Stimulated activated naive CD8-positive, alpha-beta T cell treated with anti-CD3 and anti-CD28 coated beads, Interleukin-15, Interleukin-2, amounts not matched to agents 100 ng/mL and 50 ng/mL, for 24 hours (primary cell): Measurements from ENCODE around the gene KDM4B.

Experiments
- H3K27ac Mint-ChIP-seq: one replicate; pipeline ENCODE4 v1.8.0; 2021; ENCODE audit warnings: mild to moderate bottlenecking, mixed read lengths
- H3K27me3 Mint-ChIP-seq: one replicate; pipeline ENCODE4 v1.8.0; 2021; ENCODE audit warnings: mixed read lengths
- H3K36me3 Mint-ChIP-seq: one replicate; pipeline ENCODE4 v1.8.0; 2021; ENCODE audit warnings: low read depth, mixed read lengths
- H3K4me1 Mint-ChIP-seq: one replicate; pipeline ENCODE4 v1.8.0; 2021; ENCODE audit warnings: low read depth, mixed read lengths
- H3K4me3 Mint-ChIP-seq: one replicate; pipeline ENCODE4 v1.8.0; 2021; ENCODE audit warnings: mild to moderate bottlenecking, mixed read lengths
- H3K9me3 Mint-ChIP-seq: one replicate; pipeline ENCODE4 v1.8.0; 2021; ENCODE audit warnings: mixed read lengths

Gene KDM4B

DNA sequence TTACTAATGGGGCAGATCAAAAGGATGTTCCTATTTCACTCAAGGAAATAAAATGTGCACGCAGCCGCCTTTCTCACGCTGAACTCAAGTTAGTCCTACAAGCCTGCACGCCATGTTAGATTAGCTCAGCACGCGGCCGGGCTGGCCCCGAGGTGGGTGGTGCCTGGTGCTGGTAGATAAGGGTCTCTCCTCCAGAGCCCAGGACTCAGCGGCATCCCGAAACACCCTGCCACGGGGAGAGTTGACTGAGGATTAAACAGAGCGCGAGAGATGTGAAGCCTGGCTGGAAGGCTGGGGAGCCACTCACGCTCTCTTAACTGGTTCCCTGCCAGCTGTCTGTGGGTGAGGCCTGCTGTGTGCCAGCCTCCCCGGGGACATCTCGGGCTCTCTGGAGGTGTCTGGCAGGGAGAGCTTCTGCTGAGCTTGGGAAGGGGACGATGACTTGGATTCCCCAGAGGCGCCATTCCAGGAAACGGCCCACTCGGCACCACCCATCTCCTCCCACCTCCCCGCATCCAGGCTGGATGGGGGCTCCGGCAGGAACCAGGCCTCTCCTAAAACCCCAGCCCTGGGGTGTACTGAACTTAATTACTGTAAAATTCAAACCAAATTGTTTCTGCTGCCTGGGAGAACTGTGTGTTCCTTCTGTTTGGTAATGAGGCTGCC, 122.2 kb downstream of the KDM4B start:
- no peaks in the 10 kb centered on the region for H3K27me3 Mint-ChIP-seq
- peaks cover 10% of the 10 kb centered on the region for H3K36me3 Mint-ChIP-seq
- H3K9me3 Mint-ChIP-seq = no peaks in the 10 kb centered on the region
- H3K4me3 Mint-ChIP-seq = no peak overlapping the region
- no peaks in the 10 kb centered on the region for H3K4me1 Mint-ChIP-seq
- no peak overlapping the region for H3K27ac Mint-ChIP-seq

DNA sequence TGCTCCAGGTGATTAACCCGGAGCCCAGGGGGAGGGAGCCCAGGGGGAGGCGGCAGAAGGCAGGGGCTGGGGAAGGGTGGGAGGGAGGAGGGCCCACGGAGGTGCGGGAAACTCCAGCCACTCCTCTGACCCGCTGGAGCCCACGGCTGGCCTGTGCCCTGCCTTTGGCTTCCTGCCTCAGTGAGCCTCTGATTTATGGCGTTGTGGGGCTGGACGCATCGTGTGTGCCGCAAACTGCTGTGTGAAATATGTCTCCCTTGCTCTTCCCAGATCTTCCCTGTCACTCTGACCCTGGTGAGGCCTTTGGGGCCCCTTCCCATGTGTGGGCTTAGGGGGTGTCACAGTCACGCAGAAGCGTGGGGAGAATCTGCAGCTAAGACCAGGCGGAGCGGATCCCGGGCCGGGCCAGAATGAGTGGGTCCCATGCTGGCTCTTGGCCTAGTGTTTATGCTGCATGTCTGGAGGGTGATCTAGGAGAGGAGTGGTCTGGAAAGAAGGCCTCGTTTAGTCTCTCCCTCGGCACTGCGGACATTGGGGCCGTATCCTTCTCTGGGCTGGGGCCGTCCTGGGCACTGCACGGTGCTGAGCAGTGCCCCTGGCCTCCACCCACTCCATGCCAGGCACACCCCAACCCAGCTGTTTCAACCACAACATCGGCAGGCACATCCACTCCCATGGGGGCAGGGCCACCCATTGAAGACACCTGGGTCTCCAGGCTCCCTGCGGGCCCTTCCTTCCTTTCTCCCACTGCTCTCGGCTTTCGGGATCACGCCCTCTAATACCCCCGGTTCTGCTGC, 123.0 kb downstream of the KDM4B start:
- no peaks in the 10 kb centered on the region for H3K4me1 Mint-ChIP-seq
- H3K9me3 Mint-ChIP-seq = no peaks in the 10 kb centered on the region
- H3K27ac Mint-ChIP-seq = no peak overlapping the region
- peaks cover 13% of the 10 kb centered on the region for H3K36me3 Mint-ChIP-seq
- no peaks in the 10 kb centered on the region for H3K27me3 Mint-ChIP-seq
- no peak overlapping the region for H3K4me3 Mint-ChIP-seq

DNA sequence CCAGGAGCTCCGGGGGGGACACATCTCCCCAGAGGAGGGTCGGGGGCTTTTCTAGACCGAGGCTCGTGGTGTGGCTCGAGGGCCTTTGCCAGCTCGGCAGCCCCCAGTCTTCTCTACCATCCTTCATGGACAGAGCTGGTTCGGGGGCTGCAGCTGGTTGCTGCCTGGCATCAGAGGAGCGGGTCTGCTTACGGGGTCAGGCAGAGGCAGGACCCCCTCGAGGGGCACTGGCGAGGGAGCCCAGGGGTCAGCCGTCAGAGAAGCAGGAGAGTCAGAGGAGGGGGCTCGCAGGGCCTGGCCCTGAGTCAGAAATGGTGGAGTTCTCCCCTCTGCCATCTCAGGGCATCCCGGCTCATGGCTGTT, 123.5 kb downstream of the KDM4B start:
- Mint-ChIP-seq H3K4me3 (no peak overlapping the region), H3K4me1 (no peaks in the 10 kb centered on the region), H3K27ac (no peak overlapping the region), H3K27me3 (no peaks in the 10 kb centered on the region), H3K9me3 (no peaks in the 10 kb centered on the region), H3K36me3 (peaks cover 18% of the 10 kb centered on the region)

DNA sequence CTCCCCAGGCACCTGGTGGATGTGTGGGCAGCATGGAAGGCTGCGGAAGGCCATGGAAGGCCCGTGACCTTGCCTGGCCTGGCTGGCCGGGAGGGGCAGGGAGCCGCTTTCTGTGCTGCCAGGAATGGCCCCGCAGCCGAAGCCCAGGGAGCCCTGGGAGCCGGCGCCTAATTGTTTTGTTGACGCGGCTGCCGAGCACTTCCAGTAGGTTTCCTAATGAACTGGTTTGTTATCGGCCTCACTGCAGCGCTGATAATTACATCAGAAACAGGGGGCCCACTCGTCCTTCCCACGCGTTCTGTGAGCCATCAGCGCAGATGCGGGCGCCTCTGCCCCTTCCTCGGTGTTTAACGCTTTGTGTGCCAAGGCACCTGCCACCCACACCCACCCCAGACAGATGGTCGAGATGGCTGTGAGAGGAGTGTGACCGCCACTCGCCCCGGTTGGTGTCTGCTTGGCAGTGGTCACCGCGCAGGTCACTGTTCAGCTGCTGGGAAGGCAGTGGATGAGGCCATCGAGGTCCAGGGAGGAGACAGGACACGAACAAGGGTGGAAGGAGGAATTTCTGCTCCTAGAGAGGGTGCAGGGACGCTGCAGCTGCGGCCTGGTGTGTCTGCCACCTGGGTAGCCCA, 124.5 kb downstream of the KDM4B start:
- Mint-ChIP-seq H3K4me1 (no peaks in the 10 kb centered on the region), H3K9me3 (peaks cover 3% of the 10 kb centered on the region), H3K27ac (no peak overlapping the region), H3K36me3 (peaks cover 27% of the 10 kb centered on the region), H3K4me3 (no peak overlapping the region), H3K27me3 (no peaks in the 10 kb centered on the region)

DNA sequence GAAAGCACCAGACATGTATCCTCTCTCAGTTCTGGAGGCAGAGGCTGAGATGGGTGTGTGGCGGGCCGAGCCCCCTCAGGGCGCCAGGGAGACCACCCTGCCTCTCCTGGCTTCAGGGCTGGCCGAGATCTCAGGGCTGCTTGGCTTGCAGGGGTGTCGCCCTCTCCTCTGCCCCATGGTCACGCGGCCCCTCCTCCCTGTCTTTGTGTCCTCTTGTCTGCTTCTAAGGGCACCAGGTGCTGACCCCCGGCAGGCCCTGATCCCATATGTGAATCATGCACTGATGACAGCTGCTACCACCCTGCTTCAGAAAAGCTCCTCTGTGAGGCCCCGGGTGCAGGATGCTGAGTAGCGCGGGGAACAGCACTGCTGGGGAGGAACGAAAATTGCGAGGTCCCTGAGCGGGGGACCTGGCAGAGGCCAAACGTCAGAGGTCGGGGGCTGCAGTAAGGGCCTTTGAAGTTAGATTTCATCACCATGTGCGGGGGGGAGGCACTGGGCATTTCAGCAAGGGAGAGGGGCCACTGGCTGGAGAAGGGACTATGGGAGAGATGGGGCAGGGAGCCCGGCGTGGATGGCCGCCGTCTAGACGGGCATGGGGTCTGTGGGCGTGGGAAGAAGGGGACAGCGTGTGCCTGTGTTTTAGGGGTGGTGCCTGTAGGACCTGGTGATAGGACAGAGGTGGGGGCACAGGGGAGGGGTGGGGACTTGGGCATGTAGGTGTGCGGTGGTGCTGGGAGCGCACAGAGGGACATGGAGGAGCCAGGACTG, 125.2 kb downstream of the KDM4B start:
- H3K4me1 Mint-ChIP-seq = no peaks in the 10 kb centered on the region
- H3K27me3 Mint-ChIP-seq = no peaks in the 10 kb centered on the region
- H3K9me3 Mint-ChIP-seq = peaks cover 7% of the 10 kb centered on the region
- peaks cover 26% of the 10 kb centered on the region for H3K36me3 Mint-ChIP-seq
- no peak overlapping the region for H3K27ac Mint-ChIP-seq
- no peak overlapping the region for H3K4me3 Mint-ChIP-seq

DNA sequence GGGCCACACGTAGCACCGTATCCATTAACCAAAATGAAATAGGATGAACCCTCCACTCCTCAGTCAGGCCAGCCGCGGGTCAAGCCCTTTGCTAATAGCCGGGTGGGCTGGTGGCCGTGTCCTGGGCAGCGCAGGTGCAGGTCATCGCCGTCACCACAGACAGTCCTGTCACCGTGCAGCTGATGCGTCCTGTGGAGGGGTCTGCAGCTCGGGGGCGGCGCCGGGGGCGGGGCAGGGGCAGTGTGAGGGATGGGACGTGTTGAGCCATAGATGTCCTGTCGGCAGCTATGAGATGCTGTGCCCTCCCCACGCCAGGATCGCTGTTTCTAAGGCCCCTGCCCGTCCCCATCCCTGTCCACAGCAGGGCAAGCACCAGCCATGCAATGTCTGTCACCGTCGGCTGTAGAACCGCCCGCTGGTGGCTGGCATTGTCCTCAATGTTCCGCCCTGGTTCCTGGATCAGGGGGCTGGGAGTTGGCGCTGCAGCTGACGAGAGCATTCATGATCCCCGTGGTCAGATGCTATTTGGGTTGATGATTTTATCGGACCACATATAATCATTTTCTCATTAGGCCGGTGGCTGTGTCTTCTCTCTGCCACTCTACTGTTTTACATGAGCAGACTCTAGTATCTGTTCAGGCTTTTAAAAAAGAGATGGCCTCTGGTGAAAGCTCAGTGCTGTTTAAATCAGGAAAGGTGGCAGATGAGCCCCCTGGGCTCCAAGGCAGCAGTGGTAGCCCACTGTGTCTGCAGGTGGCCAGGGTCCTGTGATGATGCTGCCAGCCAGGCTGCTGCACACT, 126.1 kb downstream of the KDM4B start:
- H3K27me3 Mint-ChIP-seq = no peaks in the 10 kb centered on the region
- no peaks in the 10 kb centered on the region for H3K4me1 Mint-ChIP-seq
- no peak overlapping the region for H3K4me3 Mint-ChIP-seq
- peaks cover 8% of the 10 kb centered on the region for H3K9me3 Mint-ChIP-seq
- H3K36me3 Mint-ChIP-seq = peaks cover 30% of the 10 kb centered on the region
- H3K27ac Mint-ChIP-seq = no peak overlapping the region

DNA sequence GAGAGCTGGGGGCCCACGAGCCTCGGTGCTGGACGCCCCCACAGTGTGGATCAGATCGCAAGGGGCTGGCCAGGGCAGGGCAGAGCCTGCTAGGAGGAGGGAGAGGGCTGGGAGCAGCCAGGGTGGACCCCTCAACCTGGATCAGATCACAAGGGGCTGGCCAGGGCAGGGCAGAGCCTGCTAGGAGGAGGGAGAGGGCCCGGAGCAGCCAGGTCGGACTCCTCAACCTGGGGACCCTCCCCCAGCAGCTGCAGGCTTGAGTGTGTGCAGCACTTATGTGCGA, 126.6 kb downstream of the KDM4B start:
- no peak overlapping the region for H3K4me3 Mint-ChIP-seq
- H3K36me3 Mint-ChIP-seq = peaks cover 36% of the 10 kb centered on the region
- H3K9me3 Mint-ChIP-seq = peaks cover 13% of the 10 kb centered on the region
- H3K4me1 Mint-ChIP-seq = no peaks in the 10 kb centered on the region
- no peak overlapping the region for H3K27ac Mint-ChIP-seq
- H3K27me3 Mint-ChIP-seq = no peaks in the 10 kb centered on the region

DNA sequence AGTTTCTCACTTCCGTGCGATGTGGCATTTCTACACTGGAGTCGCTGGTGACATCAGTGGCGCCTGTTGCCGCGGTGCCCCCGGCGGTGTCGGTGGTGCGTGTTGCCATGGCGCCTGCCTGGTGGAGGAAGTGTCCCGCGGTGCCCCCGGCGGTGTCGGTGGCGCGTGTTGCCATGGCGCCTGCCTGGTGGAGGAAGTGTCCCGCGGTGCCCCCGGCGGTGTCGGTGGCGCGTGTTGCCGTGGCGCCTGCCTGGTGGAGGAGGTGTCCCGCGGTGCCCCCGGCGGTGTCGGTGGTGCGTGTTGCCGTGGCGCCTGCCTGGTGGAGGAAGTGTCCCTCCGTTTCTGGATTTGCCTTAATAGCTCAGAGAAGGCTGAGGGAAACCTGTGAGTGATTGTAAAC, 127.6 kb downstream of the KDM4B start:
- H3K9me3 Mint-ChIP-seq = peaks cover 13% of the 10 kb centered on the region
- H3K27ac Mint-ChIP-seq = no peak overlapping the region
- no peaks in the 10 kb centered on the region for H3K27me3 Mint-ChIP-seq
- no peak overlapping the region for H3K4me3 Mint-ChIP-seq
- no peaks in the 10 kb centered on the region for H3K4me1 Mint-ChIP-seq
- H3K36me3 Mint-ChIP-seq = peaks cover 44% of the 10 kb centered on the region

DNA sequence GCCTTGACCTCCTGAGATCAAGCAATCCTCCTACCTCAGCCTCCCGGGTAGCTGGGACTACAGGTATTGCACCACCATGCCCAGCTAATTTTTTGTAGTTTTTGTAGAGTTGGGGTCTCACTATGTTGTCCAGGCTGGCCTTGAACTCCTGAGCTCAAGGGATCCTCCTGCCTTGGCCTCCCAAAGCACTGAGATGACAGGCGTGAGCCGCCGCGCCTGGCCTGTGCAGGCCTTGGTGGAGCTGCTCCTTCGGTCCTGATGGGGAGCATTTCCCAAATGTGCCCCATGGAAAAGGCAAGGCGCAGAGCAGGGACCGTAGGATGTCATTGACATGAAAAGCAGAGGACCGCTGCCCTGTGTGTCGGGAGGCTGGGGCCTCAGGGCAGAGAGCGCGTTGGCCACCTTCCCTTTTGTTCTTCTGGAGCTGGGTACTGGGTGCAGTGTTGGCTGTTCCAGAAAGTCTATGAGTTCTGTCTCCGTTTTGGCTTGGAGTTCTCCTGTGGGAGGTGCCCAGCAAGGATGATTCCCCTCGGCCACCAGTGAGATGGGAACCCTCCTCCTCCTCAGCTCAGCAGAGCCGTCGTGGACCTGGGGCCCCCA, 128.5 kb downstream of the KDM4B start:
- Mint-ChIP-seq H3K9me3 (peaks cover 13% of the 10 kb centered on the region), H3K27me3 (no peaks in the 10 kb centered on the region), H3K36me3 (peaks cover 44% of the 10 kb centered on the region), H3K4me3 (no peak overlapping the region), H3K4me1 (no peaks in the 10 kb centered on the region), H3K27ac (no peak overlapping the region)

DNA sequence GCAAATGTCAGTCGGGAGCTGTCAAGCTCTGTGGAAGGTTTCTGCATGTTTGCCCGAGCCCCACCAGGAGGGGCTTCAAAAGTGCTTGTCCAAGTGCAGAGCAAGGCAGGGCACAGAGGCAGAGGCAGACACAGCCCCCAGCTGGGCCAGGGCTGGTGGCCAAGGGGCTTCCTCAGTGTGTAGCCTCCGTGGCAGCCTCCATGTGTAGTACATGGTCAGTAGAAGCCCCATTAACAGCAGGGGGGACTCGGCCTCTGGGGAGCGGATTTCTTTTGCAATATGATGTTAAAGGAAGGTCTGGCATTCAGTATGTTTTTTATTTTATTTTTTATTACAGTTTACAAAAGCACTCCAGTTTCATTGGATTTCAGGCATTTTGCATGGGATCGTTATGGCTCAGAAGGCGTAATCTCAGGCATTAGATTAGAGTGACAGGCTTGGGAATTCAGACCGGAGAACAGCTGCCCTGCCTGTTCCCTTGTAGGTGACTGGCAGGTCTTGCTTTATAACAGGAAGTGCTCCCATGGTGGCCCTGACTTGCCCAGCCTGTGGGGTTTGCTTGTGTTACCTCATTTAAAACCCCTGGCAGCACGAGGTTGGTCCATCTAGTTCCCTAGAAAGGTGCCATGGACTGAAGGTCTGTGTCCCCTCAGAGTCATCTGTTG, 129.2 kb downstream of the KDM4B start:
- Mint-ChIP-seq H3K36me3 (peaks cover 44% of the 10 kb centered on the region), H3K4me3 (no peak overlapping the region), H3K4me1 (no peaks in the 10 kb centered on the region), H3K27ac (no peak overlapping the region), H3K9me3 (peaks cover 13% of the 10 kb centered on the region), H3K27me3 (no peaks in the 10 kb centered on the region)

DNA sequence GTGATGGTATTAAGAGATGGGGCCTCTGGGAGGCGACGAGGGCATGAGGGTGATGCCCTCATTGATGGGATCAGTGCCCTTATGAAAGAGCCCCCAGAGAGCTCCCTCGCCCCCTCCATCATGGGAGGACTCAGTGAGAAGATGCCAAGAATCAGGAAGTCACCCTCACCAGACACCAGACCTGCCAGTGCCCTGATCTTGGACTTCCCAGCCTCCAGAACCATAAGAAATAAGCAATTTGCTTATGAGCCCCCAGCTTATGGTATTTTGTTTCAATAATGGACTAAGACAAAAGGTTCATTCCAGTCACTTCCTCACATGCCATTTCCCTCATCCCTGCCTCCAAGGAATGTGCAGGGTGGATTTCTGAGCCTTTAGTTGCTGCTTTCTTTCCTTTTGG, 129.7 kb downstream of the KDM4B start:
- H3K4me1 Mint-ChIP-seq = no peaks in the 10 kb centered on the region
- H3K27ac Mint-ChIP-seq = no peak overlapping the region
- H3K4me3 Mint-ChIP-seq = no peak overlapping the region
- no peaks in the 10 kb centered on the region for H3K27me3 Mint-ChIP-seq
- H3K9me3 Mint-ChIP-seq = peaks cover 13% of the 10 kb centered on the region
- peaks cover 44% of the 10 kb centered on the region for H3K36me3 Mint-ChIP-seq

DNA sequence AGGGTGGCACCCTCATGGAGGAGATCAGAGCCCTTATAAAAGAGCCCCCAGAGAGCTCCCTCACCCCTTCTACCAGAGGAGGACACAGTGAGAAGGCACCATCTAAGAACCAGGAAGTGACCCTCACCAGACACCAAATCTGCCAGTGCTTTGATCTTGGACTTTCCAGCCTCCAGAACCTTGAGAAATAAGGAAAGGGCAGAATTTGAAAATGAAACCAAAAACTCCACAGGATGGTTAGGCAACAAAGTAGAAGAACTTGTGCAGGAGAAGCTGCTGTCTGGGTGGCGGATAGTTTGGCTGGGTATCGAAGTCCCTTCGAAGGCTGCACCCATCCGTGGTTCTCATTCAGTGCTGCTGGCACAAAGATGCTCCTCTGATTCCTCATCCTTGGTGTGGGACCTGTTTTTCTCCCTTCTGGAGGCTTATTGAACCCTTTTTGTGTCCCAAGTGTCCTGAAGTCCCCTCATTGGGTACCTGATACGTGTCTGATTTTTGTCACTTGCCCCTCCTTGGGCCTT, 130.8 kb downstream of the KDM4B start:
- no peaks in the 10 kb centered on the region for H3K4me1 Mint-ChIP-seq
- H3K9me3 Mint-ChIP-seq = peaks cover 13% of the 10 kb centered on the region
- no peak overlapping the region for H3K4me3 Mint-ChIP-seq
- H3K27ac Mint-ChIP-seq = no peak overlapping the region
- no peaks in the 10 kb centered on the region for H3K27me3 Mint-ChIP-seq
- H3K36me3 Mint-ChIP-seq = peaks cover 44% of the 10 kb centered on the region

DNA sequence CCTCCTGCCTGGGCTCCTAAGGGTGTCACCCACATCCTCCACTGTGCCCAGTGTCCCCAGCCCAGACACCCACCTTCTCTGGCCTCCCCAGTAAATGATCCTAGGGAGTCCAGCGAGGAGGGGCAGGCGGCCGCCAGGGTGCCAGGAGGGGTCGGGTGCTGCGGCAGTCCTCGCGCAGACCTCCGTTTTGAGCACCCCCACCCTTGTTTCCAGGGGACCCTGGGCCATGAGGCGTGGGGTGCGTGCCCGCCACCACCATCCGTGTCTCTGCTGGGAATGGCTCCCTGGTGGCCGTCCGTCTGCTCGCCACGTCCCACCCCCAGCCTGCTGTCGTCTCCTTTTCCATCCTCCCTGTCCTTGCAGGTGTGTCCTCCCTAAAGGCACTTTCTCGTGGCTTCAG, 133.0 kb downstream of the KDM4B start:
- no peak overlapping the region for H3K4me3 Mint-ChIP-seq
- H3K9me3 Mint-ChIP-seq = peaks cover 13% of the 10 kb centered on the region
- no peaks in the 10 kb centered on the region for H3K27me3 Mint-ChIP-seq
- no peaks in the 10 kb centered on the region for H3K4me1 Mint-ChIP-seq
- peaks cover 42% of the 10 kb centered on the region for H3K36me3 Mint-ChIP-seq
- H3K27ac Mint-ChIP-seq = no peak overlapping the region

DNA sequence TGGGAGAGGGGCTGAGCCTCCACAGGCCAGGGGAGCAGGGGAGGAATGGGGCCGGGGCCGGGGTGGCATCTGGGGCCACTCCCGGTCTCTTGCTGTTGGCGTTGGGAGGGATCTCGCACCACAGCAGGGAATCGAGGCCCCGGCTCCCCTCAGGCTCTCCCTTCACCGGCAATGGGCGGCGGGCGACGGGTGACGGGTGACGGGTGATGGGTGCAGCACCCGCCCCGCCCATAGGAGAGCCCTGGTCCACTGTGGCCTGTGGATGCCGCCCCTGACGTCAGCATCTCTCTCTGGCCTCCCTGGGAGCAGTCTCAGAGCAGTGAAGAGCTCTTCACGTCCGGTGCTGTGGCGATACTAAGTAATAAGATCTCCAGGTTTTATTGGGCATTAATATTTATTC, 133.6 kb downstream of the KDM4B start:
- Mint-ChIP-seq H3K4me3 (no peak overlapping the region), H3K4me1 (no peaks in the 10 kb centered on the region), H3K27me3 (no peaks in the 10 kb centered on the region), H3K36me3 (peaks cover 35% of the 10 kb centered on the region), H3K9me3 (peaks cover 13% of the 10 kb centered on the region), H3K27ac (no peak overlapping the region)
